ENCODE measurements around the gene MOGAT1. TPM values are rescaled to one million over a fixed set of nuclear protein-coding genes. Genes with fewer than 3 reads are reported as not detected.
"Not testable (repeated sequence)": the region's sequence is repeated elsewhere in the genome, so short reads cannot be mapped to it uniquely, and the experiment has no call there.

MOGAT1 gene
- total RNA-seq, 4 donors from 2014 or later: not detected

GRCh38 chr2:222754324-222754930, 83.0 kb downstream of the MOGAT1 start:
- no peak overlapping the region for H3K4me3 ChIP-seq (ENCODE audit: low read depth, poor library complexity, severe bottlenecking)
- intact Hi-C loops (cut with DNase I; ENCODE audit: low total_unique reads): no loop called here
- TF ChIP-seq CTCF (IDR thresholded peaks at IDR 0.05): no peak
- 81 to 86% methylated on average over 1 of the region's 1 CpG for WGBS, 2 donors
- DNase-seq (ENCODE audit: low spot score in 2 of 2): no peak

DNA sequence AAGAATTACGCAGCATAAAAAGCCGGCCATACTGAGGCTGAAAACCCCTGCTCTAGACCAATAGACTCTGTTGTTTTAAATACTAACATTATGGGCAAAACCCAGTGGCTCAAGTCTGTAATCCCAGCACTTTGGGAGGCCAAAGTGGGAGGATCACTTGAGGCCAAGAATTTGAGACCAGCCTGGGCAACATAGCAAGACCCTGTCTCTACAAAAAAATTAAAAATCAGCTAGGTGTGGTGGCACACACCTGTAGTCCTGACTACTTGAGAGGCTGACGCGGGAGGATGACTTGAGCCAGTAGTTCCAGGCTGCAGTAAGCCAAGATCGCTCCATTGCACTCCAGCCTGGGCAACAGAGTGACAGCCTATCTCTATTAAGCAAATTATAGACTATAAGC, 84.1 kb downstream of the MOGAT1 start:
- intact Hi-C loops (cut with DNase I; ENCODE audit: low total_unique reads); H3K4me3 ChIP-seq (ENCODE audit: low read depth, poor library complexity, severe bottlenecking); DNase-seq (ENCODE audit: low spot score in 2 of 2): not testable (repeated sequence)
- WGBS, 2 donors: 88 to 94% methylated on average over 5 of the region's 5 CpGs

GRCh38 chr2:222756362-222756831, 84.9 kb downstream of the MOGAT1 start:
- intact Hi-C loops (cut with DNase I; ENCODE audit: low total_unique reads): no loop called here
- H3K4me3 ChIP-seq (ENCODE audit: low read depth, poor library complexity, severe bottlenecking): no peak overlapping the region
- DNase-seq (ENCODE audit: low spot score in 2 of 2): peak in 1 of 2 donors; percentile 79
- TF ChIP-seq CTCF (IDR thresholded peaks at IDR 0.05) (no peak), POLR2A (IDR thresholded peaks at IDR 0.05) (no peak)
- 76 to 80% methylated on average over 3 of the region's 3 CpGs for WGBS, 2 donors

- H3K4me3 ChIP-seq (ENCODE audit: low read depth, poor library complexity, severe bottlenecking): no peak overlapping the region
- intact Hi-C loops (cut with DNase I; ENCODE audit: low total_unique reads): no loop called here
- WGBS, 2 donors: 56 to 64% methylated on average over 5 of the region's 5 CpGs
- no peak for TF ChIP-seq CTCF (IDR thresholded peaks at IDR 0.05)
- no peak for TF ChIP-seq POLR2A (IDR thresholded peaks at IDR 0.05)
- DNase-seq (ENCODE audit: low spot score in 2 of 2): no peak
Measured at GRCh38 chr2:222756951-222757650, 85.6 kb downstream of the MOGAT1 start.

Other genes starting within 250 kb of the MOGAT1 start
- 10 to 100 TPM; 38.7 to 61.3 (median 59.0) TPM for gene SGPP2, start 247.1 kb upstream of the MOGAT1 start, total RNA-seq
- 10 to 100 TPM in 3 of 4 donors, 1 to 10 TPM in 1; 8.6 to 12.2 (median 11.2) TPM for gene FARSB, start 15.6 kb upstream of the MOGAT1 start, total RNA-seq
- 100 to 1,000 TPM in 1 of 4 donors, 10 to 100 TPM in 3; 32.6 to 132 (median 69.6) TPM for gene ACSL3, start 189.4 kb downstream of the MOGAT1 start, total RNA-seq

Data from lower leg skin (tissue), 4 donors.